ENCODE data around the gene CDKAL1. TPM values are rescaled to one million over a fixed set of nuclear protein-coding genes. Genes with fewer than 3 reads are reported as not detected.

CDKAL1 gene
- total and polyA plus RNA-seq, 4 donors = 2.0 to 12.9 (median 6.7) TPM

DNA sequence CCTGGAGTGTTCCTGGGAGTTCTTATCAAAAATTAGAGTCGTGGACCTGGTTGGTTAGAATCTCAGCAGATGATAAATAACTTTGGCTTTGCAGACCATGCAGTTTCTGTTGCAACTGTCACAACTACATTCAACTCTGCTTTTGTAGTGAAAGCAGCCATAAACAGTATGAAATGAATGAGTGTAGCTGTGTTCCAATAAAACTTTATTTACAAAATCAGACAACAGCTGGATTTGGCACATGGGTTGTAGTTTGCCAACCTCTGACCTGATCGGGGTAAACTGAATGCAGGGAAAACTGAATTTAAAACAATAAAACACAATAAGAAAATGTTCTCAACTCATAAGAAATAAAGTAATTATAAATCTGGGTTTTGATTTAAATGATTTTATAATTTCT, 513.8 kb downstream of the CDKAL1 start:
- no peaks in the 10 kb centered on the region for H3K27me3 ChIP-seq (ENCODE audit: control insufficient read depth in 4 of 4, insufficient read depth in 4 of 4, low read length in 3 of 4)
- H3K36me3 ChIP-seq (ENCODE audit: control insufficient read depth in 4 of 4, insufficient read depth in 3 of 4, low read depth in 1 of 4, low read length in 3 of 4) = peaks cover 0 to 1% (median 0%) of the 10 kb centered on the region in 4 donors
- no peak overlapping the region for H3K4me3 ChIP-seq (ENCODE audit: low read depth in 1 of 3, low read length in 3 of 3)
- H3K27ac ChIP-seq (ENCODE audit: low read depth in 1 of 2, low read length in 2 of 2) = no peak overlapping the region
- WGBS = 90% methylated on average over 2 of the region's 2 CpGs
- H3K9me3 ChIP-seq (ENCODE audit: control insufficient read depth in 4 of 4, low read length in 3 of 4) = no peaks in the 10 kb centered on the region
- H3K4me1 ChIP-seq (ENCODE audit: control insufficient read depth in 4 of 4, insufficient read depth in 4 of 4, low read length in 3 of 4) = peaks cover 3 to 19% (median 3%) of the 10 kb centered on the region in 4 donors
- H3K9ac ChIP-seq (ENCODE audit: low read depth in 1 of 2, low read length in 2 of 2) = no peak overlapping the region
- DNase-seq (ENCODE audit: low spot score) = no peak
- no peak for TF ChIP-seq EGR1 (IDR thresholded peaks at IDR 0.05; ENCODE audit: low read depth in 2 of 2)
- TF ChIP-seq HNF4G (IDR thresholded peaks at IDR 0.05) = no peak
- no peak for TF ChIP-seq TAF1 (conservative IDR thresholded peaks at IDR 0.05)
- TF ChIP-seq FOXA1 (IDR thresholded peaks at IDR 0.05) = no peak
- TF ChIP-seq, protein P1, sequence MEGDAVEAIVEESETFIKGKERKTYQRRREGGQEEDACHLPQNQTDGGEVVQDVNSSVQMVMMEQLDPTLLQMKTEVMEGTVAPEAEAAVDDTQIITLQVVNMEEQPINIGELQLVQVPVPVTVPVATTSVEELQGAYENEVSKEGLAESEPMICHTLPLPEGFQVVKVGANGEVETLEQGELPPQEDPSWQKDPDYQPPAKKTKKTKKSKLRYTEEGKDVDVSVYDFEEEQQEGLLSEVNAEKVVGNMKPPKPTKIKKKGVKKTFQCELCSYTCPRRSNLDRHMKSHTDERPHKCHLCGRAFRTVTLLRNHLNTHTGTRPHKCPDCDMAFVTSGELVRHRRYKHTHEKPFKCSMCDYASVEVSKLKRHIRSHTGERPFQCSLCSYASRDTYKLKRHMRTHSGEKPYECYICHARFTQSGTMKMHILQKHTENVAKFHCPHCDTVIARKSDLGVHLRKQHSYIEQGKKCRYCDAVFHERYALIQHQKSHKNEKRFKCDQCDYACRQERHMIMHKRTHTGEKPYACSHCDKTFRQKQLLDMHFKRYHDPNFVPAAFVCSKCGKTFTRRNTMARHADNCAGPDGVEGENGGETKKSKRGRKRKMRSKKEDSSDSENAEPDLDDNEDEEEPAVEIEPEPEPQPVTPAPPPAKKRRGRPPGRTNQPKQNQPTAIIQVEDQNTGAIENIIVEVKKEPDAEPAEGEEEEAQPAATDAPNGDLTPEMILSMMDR (IDR thresholded peaks at IDR 0.05; ENCODE audit: low read depth, low read length, missing input control) = no peak
- no peak for TF ChIP-seq GABPA (IDR thresholded peaks at IDR 0.05 in 1 of 2, conservative IDR thresholded peaks at IDR 0.05 in 1 of 2)
- no peak for TF ChIP-seq RXRA (IDR thresholded peaks at IDR 0.05)
- TF ChIP-seq FOXA2 (IDR thresholded peaks at IDR 0.05) = no peak
- TF ChIP-seq, protein P2, sequence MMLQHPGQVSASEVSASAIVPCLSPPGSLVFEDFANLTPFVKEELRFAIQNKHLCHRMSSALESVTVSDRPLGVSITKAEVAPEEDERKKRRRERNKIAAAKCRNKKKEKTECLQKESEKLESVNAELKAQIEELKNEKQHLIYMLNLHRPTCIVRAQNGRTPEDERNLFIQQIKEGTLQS (IDR thresholded peaks at IDR 0.05) = no peak
- TF ChIP-seq JUND (IDR thresholded peaks at IDR 0.05) = no peak

DNA sequence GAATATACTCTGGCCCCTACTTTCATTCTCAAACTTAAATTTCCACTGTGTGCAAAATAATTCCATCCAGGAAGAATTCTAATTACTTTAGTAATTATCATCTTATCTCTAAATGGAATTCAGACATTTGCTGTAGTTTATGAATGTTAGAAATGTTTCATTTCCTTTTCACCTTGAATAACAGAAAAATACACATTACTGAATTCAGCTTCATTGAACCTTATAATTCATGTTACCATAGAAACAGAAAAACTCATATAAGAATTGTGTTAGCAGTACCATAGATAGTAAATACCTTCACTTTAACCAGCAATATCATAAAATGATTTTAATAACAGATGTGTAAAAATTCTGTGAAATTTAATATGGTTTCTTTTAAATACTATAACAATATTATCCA, 514.9 kb downstream of the CDKAL1 start:
- no peak for TF ChIP-seq JUND (IDR thresholded peaks at IDR 0.05)
- no peak for TF ChIP-seq NR2F2 (IDR thresholded peaks at IDR 0.05)
- no peak for TF ChIP-seq EGR1 (IDR thresholded peaks at IDR 0.05; ENCODE audit: low read depth in 2 of 2)
- TF ChIP-seq, protein P1 (IDR thresholded peaks at IDR 0.05; ENCODE audit: low read depth, low read length, missing input control) = no peak
- no peak for TF ChIP-seq RAD21 (IDR thresholded peaks at IDR 0.05)
- no peak for TF ChIP-seq HNF4G (IDR thresholded peaks at IDR 0.05)
- TF ChIP-seq FOXA1 (IDR thresholded peaks at IDR 0.05) = no peak
- TF ChIP-seq GABPA (IDR thresholded peaks at IDR 0.05 in 1 of 2, conservative IDR thresholded peaks at IDR 0.05 in 1 of 2) = no peak
- Histone ChIP-seq H3K36me3 (ENCODE audit: control insufficient read depth in 4 of 4, insufficient read depth in 3 of 4, low read depth in 1 of 4, low read length in 3 of 4) (peaks cover 0 to 1% (median 0%) of the 10 kb centered on the region in 4 donors), H3K9ac (ENCODE audit: low read depth in 1 of 2, low read length in 2 of 2) (no peak overlapping the region), H3K4me3 (ENCODE audit: low read depth in 1 of 3, low read length in 3 of 3) (no peak overlapping the region), H3K4me1 (ENCODE audit: control insufficient read depth in 4 of 4, insufficient read depth in 4 of 4, low read length in 3 of 4) (peaks cover 3 to 19% (median 3%) of the 10 kb centered on the region in 4 donors), H3K27me3 (ENCODE audit: control insufficient read depth in 4 of 4, insufficient read depth in 4 of 4, low read length in 3 of 4) (no peaks in the 10 kb centered on the region), H3K9me3 (ENCODE audit: control insufficient read depth in 4 of 4, low read length in 3 of 4) (no peaks in the 10 kb centered on the region), H3K27ac (ENCODE audit: low read depth in 1 of 2, low read length in 2 of 2) (no peak overlapping the region)
- DNase-seq (ENCODE audit: low spot score) = no peak

DNA sequence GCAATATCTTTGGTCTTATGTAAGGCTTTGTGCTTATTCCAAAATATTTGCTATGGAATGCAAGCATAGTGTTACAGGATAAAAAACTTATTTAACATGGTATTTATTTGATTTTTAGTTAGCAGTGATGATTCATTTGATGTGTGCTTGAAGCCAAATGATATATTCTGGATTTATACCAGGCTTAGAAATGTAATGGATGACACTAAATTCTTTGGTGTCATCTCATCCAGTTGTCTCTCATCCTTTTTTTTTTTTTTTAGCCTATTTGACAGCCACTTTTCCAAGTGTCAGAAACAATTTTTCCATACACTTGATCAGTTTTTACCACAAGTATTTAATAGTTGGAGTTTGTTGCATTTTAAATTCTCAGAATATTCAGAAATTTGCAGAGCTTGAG, 515.3 kb downstream of the CDKAL1 start:
- Histone ChIP-seq H3K27ac (ENCODE audit: low read depth in 1 of 2, low read length in 2 of 2) (no peak overlapping the region), H3K36me3 (ENCODE audit: control insufficient read depth in 4 of 4, insufficient read depth in 3 of 4, low read depth in 1 of 4, low read length in 3 of 4) (peaks cover 0 to 1% (median 0%) of the 10 kb centered on the region in 4 donors), H3K9ac (ENCODE audit: low read depth in 1 of 2, low read length in 2 of 2) (no peak overlapping the region), H3K9me3 (ENCODE audit: control insufficient read depth in 4 of 4, low read length in 3 of 4) (no peaks in the 10 kb centered on the region), H3K4me3 (ENCODE audit: low read depth in 1 of 3, low read length in 3 of 3) (no peak overlapping the region), H3K27me3 (ENCODE audit: control insufficient read depth in 4 of 4, insufficient read depth in 4 of 4, low read length in 3 of 4) (no peaks in the 10 kb centered on the region), H3K4me1 (ENCODE audit: control insufficient read depth in 4 of 4, insufficient read depth in 4 of 4, low read length in 3 of 4) (peaks cover 3 to 18% (median 3%) of the 10 kb centered on the region in 4 donors)
- DNase-seq (ENCODE audit: low spot score) = no peak
- TF ChIP-seq SP1 (IDR thresholded peaks at IDR 0.05) (no peak), FOXA2 (IDR thresholded peaks at IDR 0.05) (no peak), GABPA (IDR thresholded peaks at IDR 0.05 in 1 of 2, conservative IDR thresholded peaks at IDR 0.05 in 1 of 2) (no peak), HNF4A (conservative IDR thresholded peaks at IDR 0.05) (no peak), NR2F2 (IDR thresholded peaks at IDR 0.05) (no peak), EGR1 (IDR thresholded peaks at IDR 0.05; ENCODE audit: low read depth in 2 of 2) (no peak), HNF4G (IDR thresholded peaks at IDR 0.05) (no peak), TAF1 (conservative IDR thresholded peaks at IDR 0.05) (no peak), RAD21 (IDR thresholded peaks at IDR 0.05) (no peak), YY1 (IDR thresholded peaks at IDR 0.05) (no peak), JUND (IDR thresholded peaks at IDR 0.05) (no peak), RXRA (IDR thresholded peaks at IDR 0.05) (no peak)
- TF ChIP-seq, protein P1 (IDR thresholded peaks at IDR 0.05; ENCODE audit: low read depth, low read length, missing input control) = no peak
- TF ChIP-seq, protein P2 (IDR thresholded peaks at IDR 0.05) = no peak

Data from liver (tissue), 9 donors.